ENCODE data around the gene RHOT1. TPM values are rescaled to one million over a fixed set of nuclear protein-coding genes. Genes with fewer than 3 reads are reported as not detected.

RHOT1 gene
- polyA plus RNA-seq, 1 donor from 2014 or later, result 17.0 TPM

DNA sequence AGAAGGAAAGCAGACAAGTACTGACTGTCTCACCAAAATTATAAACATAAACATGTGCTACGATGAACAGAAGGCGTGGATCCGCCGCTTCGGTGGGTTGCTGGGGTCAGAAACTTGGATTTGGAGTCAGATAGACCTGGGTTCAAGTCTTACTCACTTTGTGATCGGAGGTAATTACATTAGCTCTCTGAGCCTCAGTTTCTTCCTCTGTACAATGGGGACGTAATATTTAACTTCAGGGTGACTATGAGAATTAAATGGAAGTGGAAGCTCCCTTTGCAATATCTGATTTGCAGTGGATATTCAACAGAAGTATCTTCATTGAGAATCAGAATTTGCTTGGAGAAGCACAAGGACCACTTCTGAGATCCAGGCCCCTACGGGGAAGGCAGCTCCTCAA is 129.5 kb downstream of the RHOT1 start:
- Mint-ChIP-seq H3K27me3 (peaks cover 39% of the 10 kb centered on the region), H3K36me3 (no peaks in the 10 kb centered on the region), H3K4me1 (peaks cover 7 to 11% (median 9%) of the 10 kb centered on the region in 3 donors), H3K4me3 (no peak overlapping the region), H3K9me3 (no peaks in the 10 kb centered on the region), H3K27ac (peak overlapping the region in 1 of 3 donors; percentile 14)

DNA sequence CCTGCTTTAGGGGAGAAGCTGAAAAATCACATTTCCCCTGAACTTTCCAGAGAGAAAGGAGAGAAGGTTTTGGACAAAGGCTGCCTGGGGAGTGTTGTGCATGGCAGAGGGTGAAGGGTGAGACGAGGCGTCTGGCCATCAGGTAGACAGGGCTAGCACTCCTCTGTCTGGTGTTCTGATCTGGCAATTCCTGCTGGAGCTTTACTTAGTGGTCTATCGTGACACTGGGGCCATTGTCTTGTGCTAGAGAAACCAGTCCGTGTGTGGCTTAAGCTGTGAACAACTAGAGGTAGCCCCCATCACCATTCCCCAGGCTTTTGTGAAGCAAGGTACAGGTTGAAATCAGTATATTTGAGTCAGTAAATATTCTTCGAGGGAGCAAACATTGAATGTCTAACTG is 131.8 kb downstream of the RHOT1 start:
- Mint-ChIP-seq H3K4me3 (no peak overlapping the region), H3K36me3 (no peaks in the 10 kb centered on the region)

DNA sequence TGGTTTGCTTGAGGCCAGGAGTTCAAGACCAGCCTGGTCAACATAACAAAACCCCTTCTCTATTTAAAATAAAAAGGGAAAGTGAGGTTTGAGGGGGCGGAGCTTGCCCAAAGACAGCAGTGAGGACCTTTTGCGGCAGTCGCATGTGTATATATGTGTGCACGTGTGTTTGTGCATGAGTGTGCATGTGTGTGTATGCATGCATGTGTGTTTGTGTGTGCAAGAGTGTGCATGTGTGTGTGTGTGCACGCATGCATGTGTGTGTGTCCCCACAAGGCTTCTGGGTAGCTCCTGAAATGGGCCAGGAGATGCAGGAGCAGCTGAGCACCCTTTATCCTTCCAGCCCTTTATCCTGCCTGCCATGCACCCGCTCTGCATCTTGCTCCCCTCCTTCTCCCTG is 132.3 kb downstream of the RHOT1 start:
- no peak overlapping the region for H3K27ac Mint-ChIP-seq
- no peaks in the 10 kb centered on the region for H3K9me3 Mint-ChIP-seq
- H3K36me3 Mint-ChIP-seq, result no peaks in the 10 kb centered on the region
- H3K4me1 Mint-ChIP-seq, result peaks cover 0 to 5% (median 3%) of the 10 kb centered on the region in 3 donors
- H3K27me3 Mint-ChIP-seq, result peaks cover 20% of the 10 kb centered on the region
- no peak overlapping the region for H3K4me3 Mint-ChIP-seq

More for the DNA sequence above, 131.8 kb downstream of the RHOT1 start:
- H3K27ac Mint-ChIP-seq, result no peak overlapping the region
- H3K27me3 Mint-ChIP-seq, result peaks cover 24% of the 10 kb centered on the region
- peaks cover 0 to 5% (median 3%) of the 10 kb centered on the region in 3 donors for H3K4me1 Mint-ChIP-seq
- H3K9me3 Mint-ChIP-seq, result no peaks in the 10 kb centered on the region

Other genes starting within 250 kb of the RHOT1 start
- 66.3 TPM for gene UTP6, start 240.8 kb upstream of the RHOT1 start, polyA plus RNA-seq
- 25.0 TPM for gene SUZ12, start 205.5 kb upstream of the RHOT1 start, polyA plus RNA-seq
- gene LRRC37B, start 135.1 kb upstream of the RHOT1 start, polyA plus RNA-seq, result 3.9 TPM
- not detected for gene RHBDL3, start 123.3 kb downstream of the RHOT1 start, polyA plus RNA-seq
- 9.6 TPM for gene C17orf75, start 199.7 kb downstream of the RHOT1 start, polyA plus RNA-seq
- gene ZNF207, start 207.7 kb downstream of the RHOT1 start, polyA plus RNA-seq, result 141 TPM

Measured in IgD-negative memory B cell (primary cell).